Fibroblast of mammary gland (primary cell): ENCODE data around the gene TMTC2.

Experiments used
- DNase-seq: peaks from one replicate; pipeline ENCODE4 v3.0.0-alpha.2; 2010; ENCODE audit warnings: low read depth
- H3K4me3 ChIP-seq: 2 replicates; pipeline ENCODE4 v1.5.1; 2011; ENCODE audit warnings: low read depth, mild to moderate bottlenecking, low read length, moderate library complexity; ENCODE audit not compliant: control insufficient read depth
- TF ChIP-seq, protein P1 (sequence below): conservative IDR thresholded peaks from 2 replicates; pipeline ENCODE4 v1.5.1; 2011; ENCODE audit warnings: low read depth, low read length, inconsistent platforms; ENCODE audit not compliant: control insufficient read depth, insufficient read depth

The TMTC2 gene

GRCh38 chr12:82805812-82806497 lies 119.2 kb downstream of the TMTC2 start:
- peak; percentile 31 for DNase-seq
- H3K4me3 ChIP-seq = no peak overlapping the region
- TF ChIP-seq, protein P1, sequence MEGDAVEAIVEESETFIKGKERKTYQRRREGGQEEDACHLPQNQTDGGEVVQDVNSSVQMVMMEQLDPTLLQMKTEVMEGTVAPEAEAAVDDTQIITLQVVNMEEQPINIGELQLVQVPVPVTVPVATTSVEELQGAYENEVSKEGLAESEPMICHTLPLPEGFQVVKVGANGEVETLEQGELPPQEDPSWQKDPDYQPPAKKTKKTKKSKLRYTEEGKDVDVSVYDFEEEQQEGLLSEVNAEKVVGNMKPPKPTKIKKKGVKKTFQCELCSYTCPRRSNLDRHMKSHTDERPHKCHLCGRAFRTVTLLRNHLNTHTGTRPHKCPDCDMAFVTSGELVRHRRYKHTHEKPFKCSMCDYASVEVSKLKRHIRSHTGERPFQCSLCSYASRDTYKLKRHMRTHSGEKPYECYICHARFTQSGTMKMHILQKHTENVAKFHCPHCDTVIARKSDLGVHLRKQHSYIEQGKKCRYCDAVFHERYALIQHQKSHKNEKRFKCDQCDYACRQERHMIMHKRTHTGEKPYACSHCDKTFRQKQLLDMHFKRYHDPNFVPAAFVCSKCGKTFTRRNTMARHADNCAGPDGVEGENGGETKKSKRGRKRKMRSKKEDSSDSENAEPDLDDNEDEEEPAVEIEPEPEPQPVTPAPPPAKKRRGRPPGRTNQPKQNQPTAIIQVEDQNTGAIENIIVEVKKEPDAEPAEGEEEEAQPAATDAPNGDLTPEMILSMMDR = no peak

- TF ChIP-seq, protein P1 = no peak
- DNase-seq = no peak
Measured at GRCh38 chr12:82807132-82807737, 120.5 kb downstream of the TMTC2 start.

GRCh38 chr12:82810568-82810967 lies 123.9 kb downstream of the TMTC2 start:
- no peak for DNase-seq
- H3K4me3 ChIP-seq = no peak overlapping the region
- TF ChIP-seq, protein P1 = no peak

More at GRCh38 chr12:82807132-82807737, 120.5 kb downstream of the TMTC2 start:
- H3K4me3 ChIP-seq = no peak overlapping the region

DNA sequence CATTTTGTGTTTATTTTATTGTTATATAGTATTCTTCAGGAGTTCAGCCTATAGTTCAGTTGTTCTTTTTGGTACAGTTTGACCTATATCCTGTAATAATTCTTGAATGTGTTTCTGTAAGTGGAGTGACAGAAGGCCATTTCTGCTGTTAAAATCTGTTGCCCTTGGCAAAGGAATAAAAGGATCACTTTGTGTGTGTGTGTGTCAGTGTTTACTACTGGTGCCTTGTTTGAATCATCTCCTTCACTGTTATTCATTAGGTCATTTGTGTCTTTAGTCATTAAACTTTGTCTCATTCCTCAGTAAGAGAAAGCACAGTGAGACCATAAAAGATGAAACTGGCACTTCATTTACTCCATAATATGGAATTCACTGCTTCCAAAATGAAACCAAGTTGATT lies 130.7 kb downstream of the TMTC2 start:
- no peak overlapping the region for H3K4me3 ChIP-seq
- DNase-seq = peak; percentile 37
- TF ChIP-seq, protein P1 = no peak

- DNase-seq = peak; percentile 35
- no peak overlapping the region for H3K4me3 ChIP-seq
- TF ChIP-seq, protein P1 = no peak
Measured at GRCh38 chr12:82818271-82819035, 131.7 kb downstream of the TMTC2 start.

DNA sequence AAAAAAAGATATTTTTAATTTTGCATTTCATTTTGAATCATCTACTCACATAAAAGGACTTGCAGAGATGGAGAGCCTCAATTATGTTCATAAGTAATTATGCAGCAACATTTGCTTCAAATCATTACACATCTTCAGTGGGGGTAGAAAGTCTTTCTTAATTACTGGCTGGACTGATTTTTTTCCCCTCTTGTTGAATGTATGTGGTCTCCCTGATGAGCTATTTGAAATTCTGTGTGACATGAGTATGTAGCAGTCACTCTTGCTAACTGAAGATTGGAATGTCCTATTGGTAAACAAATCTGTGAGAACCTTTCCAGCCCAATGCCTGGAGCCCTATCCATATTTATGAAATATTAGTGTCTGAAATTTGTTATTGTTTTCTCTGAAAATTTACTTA lies 139.8 kb downstream of the TMTC2 start:
- TF ChIP-seq, protein P1 = no peak
- H3K4me3 ChIP-seq = no peak overlapping the region
- DNase-seq = no peak
